Measurements from ENCODE around the gene GDF2. TPM values are rescaled to one million over a fixed set of nuclear protein-coding genes. Genes with fewer than 3 reads are reported as not detected.

Gene GDF2
- total and polyA plus RNA-seq, 3 experiments from 2014 or later: not detected

- Mint-ChIP-seq H3K36me3 (no peaks in the 10 kb centered on the region), H3K27me3 (peaks cover 0 to 10% of the 10 kb centered on the region in 2 donors), H3K9me3 (no peaks in the 10 kb centered on the region), H3K4me3 (no peak overlapping the region), H3K27ac (no peak overlapping the region), H3K4me1 (no peaks in the 10 kb centered on the region)
- ChIA-PET POLR2A (no interaction called here), CTCF (interaction anchor here (1.0 kb wide), 1 partner anchor 12 kb away, joined by 3 read pairs; no protein-coding TSS in a partner anchor)
- DNase-seq: no peak
- no peaks in the 10 kb centered on the region for H3K9me3 ChIP-seq (ENCODE audit: low read length)
- no peaks in the 10 kb centered on the region for H3K27me3 ChIP-seq (ENCODE audit: insufficient read depth, low read length, poor library complexity, severe bottlenecking)
- H3K4me1 ChIP-seq (ENCODE audit: insufficient read depth, low read length): no peaks in the 10 kb centered on the region
- H3K4me3 ChIP-seq (ENCODE audit: low read length): no peak overlapping the region
- H3K27ac ChIP-seq (ENCODE audit: low read depth, low read length): no peak overlapping the region
- H3K36me3 ChIP-seq (ENCODE audit: insufficient read depth, low read length): no peaks in the 10 kb centered on the region
Measured at GRCh38 chr10:47363781-47364180, 41.5 kb downstream of the GDF2 start.

- no peak overlapping the region for H3K4me3 Mint-ChIP-seq
- no peak overlapping the region for H3K27ac ChIP-seq (ENCODE audit: low read depth, low read length)
- H3K4me1 Mint-ChIP-seq: no peaks in the 10 kb centered on the region
- H3K27me3 Mint-ChIP-seq: peaks cover 0 to 6% of the 10 kb centered on the region in 2 donors
- no peaks in the 10 kb centered on the region for H3K27me3 ChIP-seq (ENCODE audit: insufficient read depth, low read length, poor library complexity, severe bottlenecking)
- H3K4me3 ChIP-seq (ENCODE audit: low read length): no peak overlapping the region
- H3K36me3 ChIP-seq (ENCODE audit: insufficient read depth, low read length): no peaks in the 10 kb centered on the region
- no peak overlapping the region for H3K27ac Mint-ChIP-seq
- CTCF ChIA-PET: interaction anchor here (1.0 kb wide), 1 partner anchor 11 kb away, joined by 3 read pairs; no protein-coding TSS in a partner anchor
- H3K36me3 Mint-ChIP-seq: no peaks in the 10 kb centered on the region
- DNase-seq: no peak
- H3K9me3 ChIP-seq (ENCODE audit: low read length): no peaks in the 10 kb centered on the region
- H3K9me3 Mint-ChIP-seq: no peaks in the 10 kb centered on the region
- no peaks in the 10 kb centered on the region for H3K4me1 ChIP-seq (ENCODE audit: insufficient read depth, low read length)
- POLR2A ChIA-PET: no interaction called here
Measured at GRCh38 chr10:47364366-47364765, 42.1 kb downstream of the GDF2 start.

DNA sequence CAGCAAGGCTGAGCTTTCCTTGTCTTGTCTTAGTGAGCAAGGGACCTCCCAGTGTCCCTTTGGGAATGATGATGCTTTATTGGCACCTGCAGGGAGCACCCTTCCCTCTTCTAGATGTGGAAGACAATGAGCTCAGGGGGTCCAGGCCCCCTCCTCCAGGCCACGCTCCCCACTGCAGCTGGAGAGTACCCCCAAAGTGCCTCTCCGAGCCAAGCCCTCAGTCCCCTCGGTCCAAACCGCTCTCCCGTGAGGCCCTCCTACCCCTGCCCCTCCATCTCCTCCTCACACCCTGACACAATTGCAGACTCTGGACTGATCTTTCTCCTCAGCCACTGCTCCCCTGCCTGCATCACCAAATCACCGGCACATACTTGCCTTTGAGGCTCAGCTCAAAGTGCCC lies 42.7 kb downstream of the GDF2 start:
- no peaks in the 10 kb centered on the region for H3K4me1 ChIP-seq (ENCODE audit: insufficient read depth, low read length)
- Mint-ChIP-seq H3K4me3 (no peak overlapping the region), H3K36me3 (no peaks in the 10 kb centered on the region), H3K27me3 (peaks cover 0 to 8% of the 10 kb centered on the region in 2 donors), H3K27ac (peak overlapping the region in 1 of 8 donors; percentile 7), H3K9me3 (no peaks in the 10 kb centered on the region), H3K4me1 (no peaks in the 10 kb centered on the region)
- H3K4me3 ChIP-seq (ENCODE audit: low read length): no peak overlapping the region
- POLR2A ChIA-PET: no interaction called here
- no peaks in the 10 kb centered on the region for H3K9me3 ChIP-seq (ENCODE audit: low read length)
- H3K27ac ChIP-seq (ENCODE audit: low read depth, low read length): no peak overlapping the region
- no peak for DNase-seq
- H3K27me3 ChIP-seq (ENCODE audit: insufficient read depth, low read length, poor library complexity, severe bottlenecking): no peaks in the 10 kb centered on the region
- CTCF ChIA-PET: interaction anchor here (1.3 kb wide), 1 partner anchor 367 kb away, joined by 3 read pairs; no protein-coding TSS in a partner anchor
- H3K36me3 ChIP-seq (ENCODE audit: insufficient read depth, low read length): no peaks in the 10 kb centered on the region

DNA sequence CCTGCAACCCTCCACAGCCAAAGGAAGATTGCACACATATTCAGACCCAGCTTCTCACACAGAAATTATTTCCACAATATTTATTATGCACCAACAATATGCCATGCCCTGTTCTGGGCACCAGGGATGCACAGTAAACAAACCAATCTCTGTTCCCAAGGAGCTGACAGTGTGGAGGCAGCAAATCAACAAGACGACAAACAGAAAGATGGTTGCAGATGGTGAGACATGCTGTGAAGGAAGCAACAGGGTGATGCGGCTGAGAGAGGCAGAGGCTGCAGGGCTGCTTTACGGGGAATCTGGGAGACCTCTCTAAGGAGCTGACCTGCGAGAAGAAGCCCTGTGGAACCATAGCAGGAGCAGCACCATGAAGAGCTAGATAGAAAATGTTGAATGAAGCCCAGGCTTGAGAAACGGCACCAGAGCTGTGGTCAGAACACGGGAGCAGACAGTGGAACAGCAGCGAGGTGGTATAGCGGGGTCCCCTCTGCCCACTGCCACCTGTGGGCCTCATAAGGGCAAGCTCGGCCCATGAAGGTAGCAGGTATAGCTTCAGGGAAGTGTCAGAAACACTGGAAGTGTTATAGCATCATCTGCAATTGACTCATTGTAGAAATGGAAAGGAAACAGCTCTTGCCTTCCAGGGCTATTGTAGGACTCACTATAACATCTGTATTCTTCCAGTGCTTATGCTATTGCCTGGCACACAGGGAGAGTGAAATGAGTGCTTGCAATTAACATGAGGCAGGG lies 43.4 kb downstream of the GDF2 start:
- no peaks in the 10 kb centered on the region for H3K9me3 Mint-ChIP-seq
- H3K4me1 Mint-ChIP-seq: no peaks in the 10 kb centered on the region
- ChIA-PET CTCF (interaction anchor here (1.3 kb wide), 1 partner anchor 368 kb away, joined by 3 read pairs; no protein-coding TSS in a partner anchor), POLR2A (no interaction called here)
- no peaks in the 10 kb centered on the region for H3K36me3 Mint-ChIP-seq
- Histone ChIP-seq H3K27me3 (ENCODE audit: insufficient read depth, low read length, poor library complexity, severe bottlenecking) (no peaks in the 10 kb centered on the region), H3K9me3 (ENCODE audit: low read length) (no peaks in the 10 kb centered on the region), H3K27ac (ENCODE audit: low read depth, low read length) (no peak overlapping the region), H3K4me3 (ENCODE audit: low read length) (no peak overlapping the region), H3K36me3 (ENCODE audit: insufficient read depth, low read length) (no peaks in the 10 kb centered on the region), H3K4me1 (ENCODE audit: insufficient read depth, low read length) (no peaks in the 10 kb centered on the region)
- no peak for DNase-seq
- peak overlapping the region in 1 of 8 donors; percentile 7 for H3K27ac Mint-ChIP-seq
- no peak overlapping the region for H3K4me3 Mint-ChIP-seq
- H3K27me3 Mint-ChIP-seq: peaks cover 0 to 8% of the 10 kb centered on the region in 2 donors

DNA sequence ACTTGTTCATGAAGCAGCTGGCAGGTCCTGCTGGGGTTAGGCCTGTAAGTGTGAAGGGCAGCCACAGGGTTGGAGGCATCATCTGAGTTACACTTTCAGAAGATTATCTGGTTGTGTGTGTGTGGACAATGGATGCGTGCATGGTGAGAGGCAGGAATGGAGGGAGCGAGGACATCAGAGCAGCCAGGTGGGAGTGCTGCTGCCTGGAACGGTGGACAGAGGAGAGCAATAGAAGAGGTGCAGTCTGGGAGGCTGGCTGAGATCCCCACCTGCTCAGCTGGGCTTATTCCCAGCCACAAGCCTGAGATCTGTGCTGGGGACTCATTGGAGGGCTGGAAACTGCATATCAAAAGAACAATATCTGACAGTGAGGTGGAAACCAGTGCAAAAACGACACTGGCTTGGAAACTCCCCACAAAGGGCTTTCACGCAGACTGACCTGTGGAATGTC lies 44.0 kb downstream of the GDF2 start:
- H3K27ac ChIP-seq (ENCODE audit: low read depth, low read length): no peak overlapping the region
- ChIA-PET CTCF (no interaction called here), POLR2A (no interaction called here)
- no peaks in the 10 kb centered on the region for H3K4me1 ChIP-seq (ENCODE audit: insufficient read depth, low read length)
- no peak overlapping the region for H3K4me3 ChIP-seq (ENCODE audit: low read length)
- H3K27me3 Mint-ChIP-seq: peaks cover 0 to 11% of the 10 kb centered on the region in 2 donors
- H3K9me3 Mint-ChIP-seq: no peaks in the 10 kb centered on the region
- no peak overlapping the region for H3K4me3 Mint-ChIP-seq
- no peaks in the 10 kb centered on the region for H3K9me3 ChIP-seq (ENCODE audit: low read length)
- H3K27ac Mint-ChIP-seq: no peak overlapping the region
- no peaks in the 10 kb centered on the region for H3K36me3 ChIP-seq (ENCODE audit: insufficient read depth, low read length)
- H3K36me3 Mint-ChIP-seq: no peaks in the 10 kb centered on the region
- no peaks in the 10 kb centered on the region for H3K27me3 ChIP-seq (ENCODE audit: insufficient read depth, low read length, poor library complexity, severe bottlenecking)
- H3K4me1 Mint-ChIP-seq: no peaks in the 10 kb centered on the region
- no peak for DNase-seq

DNA sequence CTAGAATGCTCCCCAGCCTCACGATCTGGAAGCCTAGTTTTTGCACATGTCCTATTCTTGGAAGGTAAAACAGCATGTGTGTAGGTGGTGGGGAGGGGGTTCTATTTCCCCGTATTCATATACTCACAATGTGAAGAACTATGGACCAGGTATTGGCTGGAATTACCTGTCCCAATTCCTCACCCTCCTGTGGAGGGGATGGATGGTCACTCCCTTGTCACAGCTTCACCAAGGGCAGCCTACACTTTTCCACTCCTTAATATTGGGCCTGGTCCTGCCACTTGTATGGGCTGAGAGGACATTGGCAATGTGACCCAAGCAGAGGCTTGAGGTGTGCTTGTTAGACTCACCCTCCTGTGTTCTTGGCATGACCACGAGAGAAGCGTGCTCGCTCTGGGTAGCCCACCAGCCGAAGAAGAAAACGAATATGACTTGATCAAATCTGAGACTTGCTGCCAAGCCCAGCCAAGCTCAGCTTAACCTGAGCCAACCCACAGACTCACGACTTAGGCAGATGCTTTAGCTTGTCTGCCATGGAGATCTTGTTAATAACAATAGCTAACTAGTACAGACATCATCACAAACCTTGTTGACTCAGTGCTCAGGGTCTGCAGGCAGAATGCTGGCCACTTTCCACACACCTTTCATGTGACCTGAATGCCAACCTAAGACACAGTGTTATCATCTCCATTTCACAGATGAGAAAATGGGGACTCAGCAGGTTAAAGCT lies 44.6 kb downstream of the GDF2 start:
- Mint-ChIP-seq H3K9me3 (no peaks in the 10 kb centered on the region), H3K27ac (no peak overlapping the region), H3K36me3 (no peaks in the 10 kb centered on the region), H3K4me3 (no peak overlapping the region), H3K4me1 (no peaks in the 10 kb centered on the region), H3K27me3 (peaks cover 0 to 11% of the 10 kb centered on the region in 2 donors)
- ChIA-PET POLR2A (no interaction called here), CTCF (no interaction called here)
- Histone ChIP-seq H3K27me3 (ENCODE audit: insufficient read depth, low read length, poor library complexity, severe bottlenecking) (no peaks in the 10 kb centered on the region), H3K9me3 (ENCODE audit: low read length) (no peaks in the 10 kb centered on the region), H3K4me1 (ENCODE audit: insufficient read depth, low read length) (no peaks in the 10 kb centered on the region), H3K36me3 (ENCODE audit: insufficient read depth, low read length) (no peaks in the 10 kb centered on the region), H3K27ac (ENCODE audit: low read depth, low read length) (no peak overlapping the region), H3K4me3 (ENCODE audit: low read length) (no peak overlapping the region)
- no peak for DNase-seq

GRCh38 chr10:47367646-47368045 lies 45.4 kb downstream of the GDF2 start:
- Mint-ChIP-seq H3K4me3 (no peak overlapping the region), H3K27ac (no peak overlapping the region), H3K36me3 (no peaks in the 10 kb centered on the region), H3K9me3 (no peaks in the 10 kb centered on the region), H3K4me1 (no peaks in the 10 kb centered on the region), H3K27me3 (peaks cover 0 to 11% of the 10 kb centered on the region in 2 donors)
- ChIA-PET CTCF (no interaction called here), POLR2A (no interaction called here)
- no peak overlapping the region for H3K27ac ChIP-seq (ENCODE audit: low read depth, low read length)
- H3K9me3 ChIP-seq (ENCODE audit: low read length): no peaks in the 10 kb centered on the region
- DNase-seq: no peak
- H3K4me3 ChIP-seq (ENCODE audit: low read length): no peak overlapping the region
- no peaks in the 10 kb centered on the region for H3K27me3 ChIP-seq (ENCODE audit: insufficient read depth, low read length, poor library complexity, severe bottlenecking)
- no peaks in the 10 kb centered on the region for H3K36me3 ChIP-seq (ENCODE audit: insufficient read depth, low read length)
- no peaks in the 10 kb centered on the region for H3K4me1 ChIP-seq (ENCODE audit: insufficient read depth, low read length)

DNA sequence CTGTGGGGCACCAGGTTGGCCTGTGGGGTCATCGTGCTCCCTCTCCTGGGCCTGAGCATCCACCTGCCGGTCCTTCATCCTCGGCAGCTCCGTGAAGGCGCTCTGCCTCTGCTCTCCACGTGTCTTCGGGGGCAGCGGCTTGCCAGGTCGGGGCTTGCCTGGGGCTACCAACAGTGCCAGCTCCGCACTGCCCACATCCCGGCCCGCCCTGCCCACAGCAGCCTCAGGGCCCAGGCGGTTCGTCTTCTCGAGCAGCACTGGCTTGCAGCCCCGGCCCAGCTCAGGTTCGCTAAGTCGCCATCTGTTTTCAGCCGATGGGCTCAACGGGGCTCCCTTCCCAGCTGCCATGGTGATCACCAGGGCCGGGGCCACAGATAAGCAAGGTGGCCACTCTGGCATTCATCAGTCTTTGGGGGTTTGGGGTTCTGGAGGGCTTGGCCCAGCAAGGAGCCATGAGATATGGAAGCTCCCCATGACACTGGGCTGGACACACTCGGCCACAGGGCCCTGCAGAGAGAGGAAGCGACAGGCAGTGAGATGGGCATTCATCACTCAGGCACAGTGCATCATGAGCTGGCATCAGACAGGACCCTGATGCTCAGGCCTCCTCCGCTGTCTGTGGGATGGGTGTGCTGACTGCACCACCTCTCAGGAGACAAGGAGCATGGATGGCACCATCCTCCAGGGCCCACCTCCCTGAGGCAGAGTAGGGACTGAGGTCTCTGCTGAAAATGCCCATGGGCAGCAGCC lies 46.4 kb downstream of the GDF2 start:
- ChIA-PET POLR2A (no interaction called here), CTCF (interaction anchor here (1.3 kb wide), 1 partner anchor 28 kb away, joined by 3 read pairs; no protein-coding TSS in a partner anchor)
- Histone ChIP-seq H3K4me1 (ENCODE audit: insufficient read depth, low read length) (no peaks in the 10 kb centered on the region), H3K27me3 (ENCODE audit: insufficient read depth, low read length, poor library complexity, severe bottlenecking) (no peaks in the 10 kb centered on the region), H3K4me3 (ENCODE audit: low read length) (no peak overlapping the region), H3K9me3 (ENCODE audit: low read length) (no peaks in the 10 kb centered on the region), H3K36me3 (ENCODE audit: insufficient read depth, low read length) (no peaks in the 10 kb centered on the region), H3K27ac (ENCODE audit: low read depth, low read length) (no peak overlapping the region)
- Mint-ChIP-seq H3K9me3 (no peaks in the 10 kb centered on the region), H3K4me1 (no peaks in the 10 kb centered on the region), H3K36me3 (no peaks in the 10 kb centered on the region), H3K27me3 (peaks cover 4 to 11% of the 10 kb centered on the region in 2 donors), H3K27ac (no peak overlapping the region), H3K4me3 (no peak overlapping the region)
- DNase-seq: no peak
